ENCODE results near the gene NEUROD2.

GRCh38 chr17:39566094-39566850 is 41.4 kb downstream of the NEUROD2 start:
- no peak for TF ChIP-seq CTCF (IDR thresholded peaks at IDR 0.05; ENCODE audit: poor library complexity, severe bottlenecking)
- TF ChIP-seq EP300 (conservative IDR thresholded peaks at IDR 0.05; ENCODE audit: poor library complexity, severe bottlenecking): no peak
- no peak for TF ChIP-seq REST (IDR thresholded peaks at IDR 0.05; ENCODE audit: borderline replicate concordance)
- TF ChIP-seq TAF1 (IDR thresholded peaks at IDR 0.05; ENCODE audit: low read depth): no peak
- TF ChIP-seq MXI1 (conservative IDR thresholded peaks at IDR 0.05; ENCODE audit: poor library complexity, severe bottlenecking): no peak
- TF ChIP-seq EZH2 (IDR thresholded peaks at IDR 0.05; ENCODE audit: borderline replicate concordance, insufficient read depth, low read length, poor library complexity, severe bottlenecking): no peak
- no peak for TF ChIP-seq SMC3 (conservative IDR thresholded peaks at IDR 0.05; ENCODE audit: poor library complexity)
- no peak for TF ChIP-seq POLR2AphosphoS5 (IDR thresholded peaks at IDR 0.05)

Measured in neural cell (in vitro differentiated cells).